GM12872 (cell line): ENCODE results near the gene ENTPD8.

ENCODE experiments used
- CTCF ChIP-seq: IDR thresholded peaks from 3 replicates; pipeline ENCODE4 v1.5.1; 2011; ENCODE audit warnings: low read depth, mild to moderate bottlenecking, low read length, moderate library complexity; ENCODE audit not compliant: insufficient read depth

Gene ENTPD8

GRCh38 chr9:137435980-137436760 lies 5.0 kb downstream of the ENTPD8 start:
- no peak for TF ChIP-seq CTCF

GRCh38 chr9:137435381-137435891 lies 5.7 kb downstream of the ENTPD8 start:
- no peak for TF ChIP-seq CTCF

- no peak for TF ChIP-seq CTCF
These were observed 6.4 kb downstream of the ENTPD8 start for GRCh38 chr9:137434498-137435380.

GRCh38 chr9:137433916-137434431 lies 7.2 kb downstream of the ENTPD8 start:
- TF ChIP-seq CTCF: no peak

- no peak for TF ChIP-seq CTCF
These were observed 7.7 kb downstream of the ENTPD8 start for GRCh38 chr9:137433349-137433915.

GRCh38 chr9:137432687-137433348 lies 8.3 kb downstream of the ENTPD8 start:
- no peak for TF ChIP-seq CTCF

GRCh38 chr9:137431416-137431931 lies 9.7 kb downstream of the ENTPD8 start:
- no peak for TF ChIP-seq CTCF
